ENCODE data around the gene MBLAC1. TPM values are rescaled to one million over a fixed set of nuclear protein-coding genes. Genes with fewer than 3 reads are reported as not detected.

Gene MBLAC1
- total and polyA plus RNA-seq, 9 of the 15 experiments (the other 6 are each of a cell fraction or from before 2014, with no cell fraction given) = 0.03 to 3.1 (median 0.52) TPM

DNA sequence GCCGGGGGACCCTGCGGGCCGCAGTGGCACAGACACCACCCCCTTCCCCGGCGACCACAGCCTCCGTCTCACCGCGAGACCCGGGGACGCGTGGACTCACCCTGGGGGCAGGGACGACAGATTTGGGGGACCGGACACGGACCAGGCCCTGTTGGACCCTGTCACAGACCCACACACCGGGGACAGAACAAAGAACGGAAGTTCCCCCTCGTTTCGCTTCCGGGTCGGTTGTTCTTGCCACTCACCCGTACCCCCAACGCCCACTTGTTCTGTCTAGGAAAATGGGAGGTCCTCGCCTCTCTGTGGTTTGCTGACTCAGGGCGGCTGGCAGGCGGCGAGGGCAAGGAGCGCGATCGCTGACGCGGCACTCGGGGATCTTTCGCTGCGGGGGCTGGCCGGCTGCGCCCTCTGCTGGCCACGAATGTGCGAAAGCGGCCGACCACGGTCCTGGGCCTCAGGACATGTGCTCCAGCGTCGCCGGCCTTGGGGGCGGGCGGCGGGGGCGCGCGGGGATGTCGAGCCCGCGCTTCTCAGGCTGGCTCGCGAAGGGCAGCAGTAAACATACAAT, 45.1 kb upstream of the MBLAC1 start, which contains the start of gene ZNF3 (continued):
- TF ChIP-seq, protein P1, sequence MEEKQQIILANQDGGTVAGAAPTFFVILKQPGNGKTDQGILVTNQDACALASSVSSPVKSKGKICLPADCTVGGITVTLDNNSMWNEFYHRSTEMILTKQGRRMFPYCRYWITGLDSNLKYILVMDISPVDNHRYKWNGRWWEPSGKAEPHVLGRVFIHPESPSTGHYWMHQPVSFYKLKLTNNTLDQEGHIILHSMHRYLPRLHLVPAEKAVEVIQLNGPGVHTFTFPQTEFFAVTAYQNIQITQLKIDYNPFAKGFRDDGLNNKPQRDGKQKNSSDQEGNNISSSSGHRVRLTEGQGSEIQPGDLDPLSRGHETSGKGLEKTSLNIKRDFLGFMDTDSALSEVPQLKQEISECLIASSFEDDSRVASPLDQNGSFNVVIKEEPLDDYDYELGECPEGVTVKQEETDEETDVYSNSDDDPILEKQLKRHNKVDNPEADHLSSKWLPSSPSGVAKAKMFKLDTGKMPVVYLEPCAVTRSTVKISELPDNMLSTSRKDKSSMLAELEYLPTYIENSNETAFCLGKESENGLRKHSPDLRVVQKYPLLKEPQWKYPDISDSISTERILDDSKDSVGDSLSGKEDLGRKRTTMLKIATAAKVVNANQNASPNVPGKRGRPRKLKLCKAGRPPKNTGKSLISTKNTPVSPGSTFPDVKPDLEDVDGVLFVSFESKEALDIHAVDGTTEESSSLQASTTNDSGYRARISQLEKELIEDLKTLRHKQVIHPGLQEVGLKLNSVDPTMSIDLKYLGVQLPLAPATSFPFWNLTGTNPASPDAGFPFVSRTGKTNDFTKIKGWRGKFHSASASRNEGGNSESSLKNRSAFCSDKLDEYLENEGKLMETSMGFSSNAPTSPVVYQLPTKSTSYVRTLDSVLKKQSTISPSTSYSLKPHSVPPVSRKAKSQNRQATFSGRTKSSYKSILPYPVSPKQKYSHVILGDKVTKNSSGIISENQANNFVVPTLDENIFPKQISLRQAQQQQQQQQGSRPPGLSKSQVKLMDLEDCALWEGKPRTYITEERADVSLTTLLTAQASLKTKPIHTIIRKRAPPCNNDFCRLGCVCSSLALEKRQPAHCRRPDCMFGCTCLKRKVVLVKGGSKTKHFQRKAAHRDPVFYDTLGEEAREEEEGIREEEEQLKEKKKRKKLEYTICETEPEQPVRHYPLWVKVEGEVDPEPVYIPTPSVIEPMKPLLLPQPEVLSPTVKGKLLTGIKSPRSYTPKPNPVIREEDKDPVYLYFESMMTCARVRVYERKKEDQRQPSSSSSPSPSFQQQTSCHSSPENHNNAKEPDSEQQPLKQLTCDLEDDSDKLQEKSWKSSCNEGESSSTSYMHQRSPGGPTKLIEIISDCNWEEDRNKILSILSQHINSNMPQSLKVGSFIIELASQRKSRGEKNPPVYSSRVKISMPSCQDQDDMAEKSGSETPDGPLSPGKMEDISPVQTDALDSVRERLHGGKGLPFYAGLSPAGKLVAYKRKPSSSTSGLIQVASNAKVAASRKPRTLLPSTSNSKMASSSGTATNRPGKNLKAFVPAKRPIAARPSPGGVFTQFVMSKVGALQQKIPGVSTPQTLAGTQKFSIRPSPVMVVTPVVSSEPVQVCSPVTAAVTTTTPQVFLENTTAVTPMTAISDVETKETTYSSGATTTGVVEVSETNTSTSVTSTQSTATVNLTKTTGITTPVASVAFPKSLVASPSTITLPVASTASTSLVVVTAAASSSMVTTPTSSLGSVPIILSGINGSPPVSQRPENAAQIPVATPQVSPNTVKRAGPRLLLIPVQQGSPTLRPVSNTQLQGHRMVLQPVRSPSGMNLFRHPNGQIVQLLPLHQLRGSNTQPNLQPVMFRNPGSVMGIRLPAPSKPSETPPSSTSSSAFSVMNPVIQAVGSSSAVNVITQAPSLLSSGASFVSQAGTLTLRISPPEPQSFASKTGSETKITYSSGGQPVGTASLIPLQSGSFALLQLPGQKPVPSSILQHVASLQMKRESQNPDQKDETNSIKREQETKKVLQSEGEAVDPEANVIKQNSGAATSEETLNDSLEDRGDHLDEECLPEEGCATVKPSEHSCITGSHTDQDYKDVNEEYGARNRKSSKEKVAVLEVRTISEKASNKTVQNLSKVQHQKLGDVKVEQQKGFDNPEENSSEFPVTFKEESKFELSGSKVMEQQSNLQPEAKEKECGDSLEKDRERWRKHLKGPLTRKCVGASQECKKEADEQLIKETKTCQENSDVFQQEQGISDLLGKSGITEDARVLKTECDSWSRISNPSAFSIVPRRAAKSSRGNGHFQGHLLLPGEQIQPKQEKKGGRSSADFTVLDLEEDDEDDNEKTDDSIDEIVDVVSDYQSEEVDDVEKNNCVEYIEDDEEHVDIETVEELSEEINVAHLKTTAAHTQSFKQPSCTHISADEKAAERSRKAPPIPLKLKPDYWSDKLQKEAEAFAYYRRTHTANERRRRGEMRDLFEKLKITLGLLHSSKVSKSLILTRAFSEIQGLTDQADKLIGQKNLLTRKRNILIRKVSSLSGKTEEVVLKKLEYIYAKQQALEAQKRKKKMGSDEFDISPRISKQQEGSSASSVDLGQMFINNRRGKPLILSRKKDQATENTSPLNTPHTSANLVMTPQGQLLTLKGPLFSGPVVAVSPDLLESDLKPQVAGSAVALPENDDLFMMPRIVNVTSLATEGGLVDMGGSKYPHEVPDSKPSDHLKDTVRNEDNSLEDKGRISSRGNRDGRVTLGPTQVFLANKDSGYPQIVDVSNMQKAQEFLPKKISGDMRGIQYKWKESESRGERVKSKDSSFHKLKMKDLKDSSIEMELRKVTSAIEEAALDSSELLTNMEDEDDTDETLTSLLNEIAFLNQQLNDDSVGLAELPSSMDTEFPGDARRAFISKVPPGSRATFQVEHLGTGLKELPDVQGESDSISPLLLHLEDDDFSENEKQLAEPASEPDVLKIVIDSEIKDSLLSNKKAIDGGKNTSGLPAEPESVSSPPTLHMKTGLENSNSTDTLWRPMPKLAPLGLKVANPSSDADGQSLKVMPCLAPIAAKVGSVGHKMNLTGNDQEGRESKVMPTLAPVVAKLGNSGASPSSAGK (IDR thresholded peaks at IDR 0.05) = peak; percentile 98
- TF ChIP-seq PHF20 (IDR thresholded peaks at IDR 0.05; ENCODE audit: partially characterized antibody) (peak; percentile 98), SETDB1 (IDR thresholded peaks at IDR 0.05; ENCODE audit: low read length) (peak; percentile 72), TRIM28 (IDR thresholded peaks at IDR 0.05) (peak; percentile 61; the same call in 1 of the 2 replicates), ASH1L (IDR thresholded peaks at IDR 0.05; ENCODE audit: borderline replicate concordance, low read depth, partially characterized antibody) (no peak), PHF21A (IDR thresholded peaks at IDR 0.05; ENCODE audit: borderline replicate concordance, low read depth) (peak; percentile 37; the same call in 1 of the 2 replicates)
- TF ChIP-seq, protein P2, sequence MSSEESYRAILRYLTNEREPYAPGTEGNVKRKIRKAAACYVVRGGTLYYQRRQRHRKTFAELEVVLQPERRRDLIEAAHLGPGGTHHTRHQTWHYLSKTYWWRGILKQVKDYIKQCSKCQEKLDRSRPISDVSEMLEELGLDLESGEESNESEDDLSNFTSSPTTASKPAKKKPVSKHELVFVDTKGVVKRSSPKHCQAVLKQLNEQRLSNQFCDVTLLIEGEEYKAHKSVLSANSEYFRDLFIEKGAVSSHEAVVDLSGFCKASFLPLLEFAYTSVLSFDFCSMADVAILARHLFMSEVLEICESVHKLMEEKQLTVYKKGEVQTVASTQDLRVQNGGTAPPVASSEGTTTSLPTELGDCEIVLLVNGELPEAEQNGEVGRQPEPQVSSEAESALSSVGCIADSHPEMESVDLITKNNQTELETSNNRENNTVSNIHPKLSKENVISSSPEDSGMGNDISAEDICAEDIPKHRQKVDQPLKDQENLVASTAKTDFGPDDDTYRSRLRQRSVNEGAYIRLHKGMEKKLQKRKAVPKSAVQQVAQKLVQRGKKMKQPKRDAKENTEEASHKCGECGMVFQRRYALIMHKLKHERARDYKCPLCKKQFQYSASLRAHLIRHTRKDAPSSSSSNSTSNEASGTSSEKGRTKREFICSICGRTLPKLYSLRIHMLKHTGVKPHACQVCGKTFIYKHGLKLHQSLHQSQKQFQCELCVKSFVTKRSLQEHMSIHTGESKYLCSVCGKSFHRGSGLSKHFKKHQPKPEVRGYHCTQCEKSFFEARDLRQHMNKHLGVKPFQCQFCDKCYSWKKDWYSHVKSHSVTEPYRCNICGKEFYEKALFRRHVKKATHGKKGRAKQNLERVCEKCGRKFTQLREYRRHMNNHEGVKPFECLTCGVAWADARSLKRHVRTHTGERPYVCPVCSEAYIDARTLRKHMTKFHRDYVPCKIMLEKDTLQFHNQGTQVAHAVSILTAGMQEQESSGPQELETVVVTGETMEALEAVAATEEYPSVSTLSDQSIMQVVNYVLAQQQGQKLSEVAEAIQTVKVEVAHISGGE (CRISPR knock-in tag; IDR thresholded peaks at IDR 0.05) = peak; percentile 76 to 96 (median 85); a peak in 5 of 6 replicates
- TF ChIP-seq, protein P3, sequence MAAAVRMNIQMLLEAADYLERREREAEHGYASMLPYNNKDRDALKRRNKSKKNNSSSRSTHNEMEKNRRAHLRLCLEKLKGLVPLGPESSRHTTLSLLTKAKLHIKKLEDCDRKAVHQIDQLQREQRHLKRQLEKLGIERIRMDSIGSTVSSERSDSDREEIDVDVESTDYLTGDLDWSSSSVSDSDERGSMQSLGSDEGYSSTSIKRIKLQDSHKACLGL (CRISPR knock-in tag; IDR thresholded peaks at IDR 0.05; ENCODE audit: borderline replicate concordance, poor library complexity, severe bottlenecking) = peak; percentile 44
- TF ChIP-seq, protein P4, sequence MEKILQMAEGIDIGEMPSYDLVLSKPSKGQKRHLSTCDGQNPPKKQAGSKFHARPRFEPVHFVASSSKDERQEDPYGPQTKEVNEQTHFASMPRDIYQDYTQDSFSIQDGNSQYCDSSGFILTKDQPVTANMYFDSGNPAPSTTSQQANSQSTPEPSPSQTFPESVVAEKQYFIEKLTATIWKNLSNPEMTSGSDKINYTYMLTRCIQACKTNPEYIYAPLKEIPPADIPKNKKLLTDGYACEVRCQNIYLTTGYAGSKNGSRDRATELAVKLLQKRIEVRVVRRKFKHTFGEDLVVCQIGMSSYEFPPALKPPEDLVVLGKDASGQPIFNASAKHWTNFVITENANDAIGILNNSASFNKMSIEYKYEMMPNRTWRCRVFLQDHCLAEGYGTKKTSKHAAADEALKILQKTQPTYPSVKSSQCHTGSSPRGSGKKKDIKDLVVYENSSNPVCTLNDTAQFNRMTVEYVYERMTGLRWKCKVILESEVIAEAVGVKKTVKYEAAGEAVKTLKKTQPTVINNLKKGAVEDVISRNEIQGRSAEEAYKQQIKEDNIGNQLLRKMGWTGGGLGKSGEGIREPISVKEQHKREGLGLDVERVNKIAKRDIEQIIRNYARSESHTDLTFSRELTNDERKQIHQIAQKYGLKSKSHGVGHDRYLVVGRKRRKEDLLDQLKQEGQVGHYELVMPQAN (IDR thresholded peaks at IDR 0.05; ENCODE audit: borderline replicate concordance) = peak; percentile 90
